ACC112 (cell line): Measurements from ENCODE around the gene HMGN1.
A peak's percentile ranks its signal among the peaks of the same experiment; 100 is the strongest.
"Not testable (repeated sequence)": the region's sequence is repeated elsewhere in the genome, so short reads cannot be mapped to it uniquely, and the experiment has no call there.

Experiments
- H2AFZ ChIP-seq: fragments of 200-600 bp; sonication (generic); one replicate; pipeline ENCODE4 v1.6.0; 2017; ENCODE audit warnings: antibody characterized with exemption, low read length; ENCODE audit not compliant: unreplicated experiment
- H3K27ac ChIP-seq: fragments of 200-600 bp; sonication (generic); 2 replicates; pipeline ENCODE4 v1.5.1; 2014; ENCODE audit warnings: low read depth, mild to moderate bottlenecking, antibody characterized with exemption, low read length, moderate library complexity
- H3K27me3 ChIP-seq: fragments of 200-600 bp; sonication (generic); 2 replicates; pipeline ENCODE4 v1.6.1; 2014; ENCODE audit warnings: mild to moderate bottlenecking, antibody characterized with exemption, low read length, moderate library complexity, mixed read lengths; ENCODE audit not compliant: insufficient read depth
- H3K36me3 ChIP-seq: fragments of 200-600 bp; sonication (generic); 2 replicates; pipeline ENCODE4 v1.6.1; 2016; ENCODE audit warnings: mild to moderate bottlenecking, antibody characterized with exemption, low read length, moderate library complexity, mixed read lengths; ENCODE audit not compliant: insufficient read depth
- H3K4me1 ChIP-seq: fragments of 200-600 bp; sonication (generic); one replicate; pipeline ENCODE4 v1.6.1; 2016; ENCODE audit warnings: low read length, mixed read lengths; ENCODE audit not compliant: insufficient read depth, unreplicated experiment, control insufficient read depth
- H3K4me3 ChIP-seq: fragments of 200-600 bp; sonication (generic); 2 replicates; pipeline ENCODE4 v1.5.1; 2014; ENCODE audit warnings: mild to moderate bottlenecking, low read depth, low read length
- H3K79me2 ChIP-seq: fragments of 200-600 bp; sonication (generic); one replicate; pipeline ENCODE4 v1.6.0; 2016; ENCODE audit warnings: low read length; ENCODE audit not compliant: control insufficient read depth, unreplicated experiment, insufficient read depth

The HMGN1 gene

DNA sequence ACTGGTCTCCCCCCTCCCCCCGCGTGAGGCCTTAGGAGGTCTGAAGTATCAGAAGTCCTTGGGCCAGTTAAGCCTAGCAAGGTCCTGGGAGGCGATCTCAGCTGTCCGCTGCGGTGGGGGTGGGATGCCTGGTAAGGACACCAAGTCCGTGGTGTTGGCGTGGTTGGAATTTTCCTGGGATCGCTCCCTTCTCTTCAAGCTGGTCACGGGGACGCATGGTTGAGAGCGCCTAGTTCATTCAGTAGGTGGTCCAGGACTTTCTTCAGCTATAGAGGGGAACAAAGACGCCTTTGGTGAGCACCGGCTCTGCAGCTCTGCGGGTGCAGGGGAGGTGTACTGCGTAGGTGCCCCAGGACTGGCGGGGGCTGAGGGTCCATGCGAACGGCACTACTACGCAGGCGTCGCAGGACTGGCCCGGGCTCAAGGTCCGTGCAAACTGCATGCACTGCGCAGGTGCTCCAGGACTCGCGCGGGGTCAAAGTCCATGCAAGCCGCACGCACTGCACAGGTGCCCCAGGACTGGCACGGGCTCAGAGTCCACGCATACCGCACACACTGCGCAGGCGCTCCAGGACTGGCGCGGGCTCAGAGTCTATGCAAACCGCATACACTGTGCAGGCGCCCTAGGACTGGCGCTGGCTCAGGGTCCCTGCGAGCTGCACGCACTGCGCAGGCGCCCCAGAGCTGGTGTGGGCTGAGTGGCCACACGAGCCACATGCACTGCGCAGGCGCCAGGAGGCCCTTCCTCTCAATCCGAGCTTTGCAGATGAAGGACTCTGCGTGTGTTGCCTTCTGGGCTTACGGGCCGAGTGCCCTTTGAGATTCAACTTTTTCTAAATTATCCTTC, 36.6 kb upstream of the HMGN1 start:
- Histone ChIP-seq H3K79me2 (peaks cover 39% of the 10 kb centered on the region), H2AFZ (peak overlapping the region; percentile 69), H3K36me3 (no peaks in the 10 kb centered on the region), H3K27me3 (no peaks in the 10 kb centered on the region), H3K4me3 (peak overlapping the region; percentile 55), H3K27ac (no peak overlapping the region), H3K4me1 (peaks cover 25% of the 10 kb centered on the region)

DNA sequence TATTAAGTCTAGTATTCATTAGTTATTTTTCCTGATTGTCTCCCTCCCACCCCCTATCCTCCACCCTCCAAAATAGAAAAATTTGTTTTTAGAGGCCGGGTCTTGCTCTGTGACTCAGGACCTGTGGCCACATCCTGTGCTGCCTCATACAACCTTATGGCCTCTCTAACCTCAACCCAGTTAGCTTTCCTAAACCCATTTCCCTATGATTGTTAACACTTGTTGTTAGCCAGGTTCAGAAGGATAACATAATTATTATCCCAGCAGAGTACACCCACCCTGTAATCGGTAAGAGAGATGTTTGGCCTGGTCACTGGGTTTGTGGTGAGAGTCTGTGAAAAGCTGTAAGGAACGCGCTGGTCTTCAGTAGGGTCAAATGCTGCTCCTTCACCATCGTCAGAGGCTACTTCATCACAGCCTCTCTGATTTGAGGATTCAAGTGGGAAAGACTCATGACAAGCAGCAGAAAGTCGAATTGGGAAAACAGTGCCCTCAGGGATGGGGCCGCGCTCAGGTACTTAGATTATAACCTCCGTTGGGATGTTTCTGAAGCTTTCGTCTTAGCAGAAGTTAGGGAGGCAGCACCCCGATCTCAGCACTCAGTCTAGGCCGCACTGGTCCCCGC, 35.9 kb upstream of the HMGN1 start:
- peaks cover 31% of the 10 kb centered on the region for H3K79me2 ChIP-seq
- peak overlapping the region; percentile 17; the same call in 1 of the 2 replicates for H3K27ac ChIP-seq

DNA sequence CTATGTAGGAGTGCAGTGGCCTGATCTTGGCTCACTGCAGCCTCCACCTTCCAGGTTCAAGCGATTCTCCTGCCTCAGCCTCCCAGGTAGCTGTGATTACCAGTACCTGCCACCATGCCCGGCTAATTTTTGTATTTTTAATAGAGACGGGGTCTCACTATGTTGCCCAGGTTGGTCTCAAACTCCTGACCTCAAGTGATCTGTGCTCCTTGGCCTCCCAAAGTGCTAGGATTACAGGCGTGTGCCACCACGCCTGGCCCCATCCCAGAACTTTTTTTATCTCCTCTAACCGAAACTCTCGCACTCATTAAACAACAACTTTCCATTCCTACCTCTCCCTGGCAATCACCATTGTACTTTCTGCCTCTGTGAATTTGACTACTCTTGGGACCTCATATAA, 33.2 kb upstream of the HMGN1 start:
- peaks cover 23% of the 10 kb centered on the region for H3K4me1 ChIP-seq
- not testable (repeated sequence) for H3K27me3 ChIP-seq, H3K27ac ChIP-seq, H3K4me3 ChIP-seq, H2AFZ ChIP-seq, H3K36me3 ChIP-seq
- peaks cover 19% of the 10 kb centered on the region for H3K79me2 ChIP-seq

More for the DNA sequence above, 35.9 kb upstream of the HMGN1 start:
- Histone ChIP-seq H3K27me3 (no peaks in the 10 kb centered on the region), H3K4me3 (0 out of 2 replicates have a peak overlapping the region, but pooled peaks have one; percentile 55), H3K4me1 (peaks cover 25% of the 10 kb centered on the region), H2AFZ (no peak overlapping the region), H3K36me3 (no peaks in the 10 kb centered on the region)

DNA sequence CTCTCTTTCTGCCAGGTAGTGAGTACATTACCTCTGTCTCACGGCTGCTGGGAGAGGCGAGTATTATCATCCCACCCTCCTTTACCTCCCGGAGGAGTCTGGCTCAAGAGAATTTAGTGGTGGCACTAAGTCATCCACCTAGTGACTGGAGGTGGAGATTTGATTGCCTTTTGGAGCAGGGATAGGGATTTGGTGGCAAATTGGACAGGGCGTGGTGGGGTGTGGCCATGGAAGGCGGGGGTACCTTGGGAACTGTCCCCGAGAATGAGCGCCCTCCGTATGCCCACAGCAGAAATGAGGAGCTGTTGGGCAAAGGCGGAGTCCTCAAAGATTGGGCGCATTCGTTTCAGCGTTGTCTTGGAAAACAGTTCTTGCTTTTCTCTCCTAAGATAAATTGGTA, 32.1 kb upstream of the HMGN1 start:
- Histone ChIP-seq H3K79me2 (peaks cover 11% of the 10 kb centered on the region), H3K4me1 (peaks cover 15% of the 10 kb centered on the region), H2AFZ (peak overlapping the region; percentile 5), H3K27me3 (no peaks in the 10 kb centered on the region), H3K27ac (peak overlapping the region; percentile 90; the same call in 1 of the 2 replicates), H3K36me3 (no peaks in the 10 kb centered on the region), H3K4me3 (peak overlapping the region; percentile 99)

DNA sequence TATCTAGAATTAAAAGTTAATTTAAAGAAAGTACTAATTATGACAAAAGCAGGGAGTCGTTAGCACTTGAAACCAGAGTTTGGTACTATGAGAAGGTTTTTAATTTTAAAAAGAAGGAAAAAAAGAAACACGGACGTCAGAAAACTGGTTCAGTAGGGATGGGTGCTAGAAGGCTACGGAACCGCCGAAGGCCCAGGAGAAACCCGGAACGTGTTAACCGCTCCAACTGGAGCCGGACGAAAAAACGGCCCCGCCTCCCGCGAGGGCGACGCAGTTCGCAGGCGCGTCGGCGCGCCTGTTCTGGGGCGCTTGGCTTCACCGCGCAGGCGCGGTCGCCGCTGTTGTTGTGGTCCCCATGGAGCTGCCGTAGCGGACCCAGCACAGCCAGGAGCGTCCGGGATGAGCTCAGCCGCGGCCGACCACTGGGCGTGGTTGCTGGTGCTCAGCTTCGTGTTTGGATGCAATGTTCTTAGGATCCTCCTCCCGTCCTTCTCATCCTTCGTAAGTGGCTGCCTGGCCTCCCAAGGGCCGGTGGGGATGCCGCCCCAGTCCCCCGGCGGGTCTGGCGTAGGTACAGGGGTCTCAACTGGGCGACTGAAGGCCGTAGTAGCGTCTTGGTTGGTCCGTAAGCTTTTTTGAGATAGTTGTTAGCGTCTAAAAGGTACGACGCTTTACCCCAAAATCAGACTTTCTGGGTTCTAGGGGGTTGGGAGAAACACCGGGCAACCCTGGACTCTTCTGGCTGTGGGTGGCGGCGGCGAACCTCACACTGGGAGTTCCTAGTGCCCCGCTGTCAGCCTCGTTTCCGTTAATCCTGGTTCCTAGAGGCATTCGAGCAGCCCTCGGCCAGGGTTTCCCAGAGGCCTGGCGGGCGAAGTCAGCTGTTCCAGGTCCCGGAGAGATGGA, 31.4 kb upstream of the HMGN1 start:
- H3K4me1 ChIP-seq = peaks cover 14% of the 10 kb centered on the region
- H3K36me3 ChIP-seq = no peaks in the 10 kb centered on the region
- no peaks in the 10 kb centered on the region for H3K27me3 ChIP-seq
- peak overlapping the region; percentile 90 for H3K27ac ChIP-seq
- H3K79me2 ChIP-seq = peaks cover 10% of the 10 kb centered on the region
- peak overlapping the region; percentile 99 for H3K4me3 ChIP-seq
- H2AFZ ChIP-seq = peak overlapping the region; percentile 98

DNA sequence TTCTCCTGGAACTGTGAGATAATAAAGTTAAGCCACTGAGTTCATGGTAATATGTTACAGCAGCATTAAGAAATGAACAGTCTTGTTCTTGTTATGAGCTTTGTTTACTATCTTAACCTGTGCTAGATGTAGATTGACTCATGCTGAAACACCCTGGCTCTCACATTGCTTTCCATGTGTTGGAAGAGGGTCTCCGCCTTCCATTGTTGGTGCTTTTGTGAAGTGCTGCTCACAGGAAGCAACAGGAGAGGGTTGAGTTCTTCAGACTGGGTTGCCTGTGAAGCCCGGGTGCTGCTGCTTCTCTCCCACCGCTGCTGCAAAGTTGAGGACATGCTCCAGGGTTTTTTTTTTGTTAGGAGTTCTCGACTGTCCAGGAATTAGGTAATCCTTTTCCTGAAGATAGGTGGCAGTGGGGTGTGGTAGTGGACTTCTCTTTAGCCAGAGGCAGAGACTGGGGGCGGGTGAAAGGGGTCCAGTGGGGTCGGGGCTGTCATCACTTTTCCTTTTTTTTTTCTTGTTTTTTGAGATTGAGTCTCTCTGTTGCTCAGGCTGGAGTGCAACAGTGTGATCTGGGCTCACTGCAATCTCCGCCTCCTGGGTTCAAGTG, 28.7 kb upstream of the HMGN1 start:
- Histone ChIP-seq H2AFZ (no peak overlapping the region), H3K27me3 (no peaks in the 10 kb centered on the region)

GRCh38 chr21:39375446-39375845, 26.6 kb upstream of the HMGN1 start:
- Histone ChIP-seq H3K27me3 (no peaks in the 10 kb centered on the region), H3K36me3 (no peaks in the 10 kb centered on the region), H2AFZ (no peak overlapping the region), H3K4me1 (no peaks in the 10 kb centered on the region), H3K4me3 (no peak overlapping the region), H3K79me2 (no peaks in the 10 kb centered on the region), H3K27ac (no peak overlapping the region)

More for the DNA sequence above, 28.7 kb upstream of the HMGN1 start:
- no peak overlapping the region for H3K4me3 ChIP-seq
- no peaks in the 10 kb centered on the region for H3K36me3 ChIP-seq
- H3K27ac ChIP-seq = no peak overlapping the region
- H3K4me1 ChIP-seq = peaks cover 5% of the 10 kb centered on the region
- H3K79me2 ChIP-seq = peaks cover 10% of the 10 kb centered on the region

DNA sequence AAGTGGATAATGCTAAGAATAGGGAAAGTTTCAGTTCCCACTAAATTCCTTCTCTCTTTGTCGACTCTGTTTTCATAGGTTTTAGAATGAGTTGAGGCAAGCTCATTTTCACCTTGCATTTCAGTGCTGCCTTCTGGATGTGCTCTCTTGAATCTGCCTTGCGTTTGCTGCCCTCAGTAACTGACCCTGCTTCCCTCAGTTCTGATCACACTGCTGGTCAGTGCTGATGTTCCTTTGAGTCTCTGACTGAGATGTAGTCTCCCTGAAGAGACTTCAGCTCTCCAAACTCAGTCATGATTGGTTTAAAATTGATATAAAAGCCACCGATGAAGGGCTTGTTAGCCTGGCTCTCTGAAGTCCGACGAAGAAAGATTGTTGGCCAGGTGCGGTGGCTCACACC, 25.2 kb upstream of the HMGN1 start:
- H3K4me3 ChIP-seq = peak overlapping the region; percentile 21; the same call in 1 of the 2 replicates
- no peaks in the 10 kb centered on the region for H3K4me1 ChIP-seq
- H3K36me3 ChIP-seq = no peaks in the 10 kb centered on the region
- H3K79me2 ChIP-seq = no peaks in the 10 kb centered on the region
- H3K27ac ChIP-seq = no peak overlapping the region
- H2AFZ ChIP-seq = peak overlapping the region; percentile 83
- H3K27me3 ChIP-seq = no peaks in the 10 kb centered on the region

GRCh38 chr21:39373634-39374033, 24.7 kb upstream of the HMGN1 start:
- Histone ChIP-seq H3K36me3 (no peaks in the 10 kb centered on the region), H3K79me2 (no peaks in the 10 kb centered on the region), H3K27ac (no peak overlapping the region), H3K4me3 (peak overlapping the region; percentile 21; the same call in 1 of the 2 replicates), H2AFZ (peak overlapping the region; percentile 83), H3K27me3 (no peaks in the 10 kb centered on the region), H3K4me1 (no peaks in the 10 kb centered on the region)

DNA sequence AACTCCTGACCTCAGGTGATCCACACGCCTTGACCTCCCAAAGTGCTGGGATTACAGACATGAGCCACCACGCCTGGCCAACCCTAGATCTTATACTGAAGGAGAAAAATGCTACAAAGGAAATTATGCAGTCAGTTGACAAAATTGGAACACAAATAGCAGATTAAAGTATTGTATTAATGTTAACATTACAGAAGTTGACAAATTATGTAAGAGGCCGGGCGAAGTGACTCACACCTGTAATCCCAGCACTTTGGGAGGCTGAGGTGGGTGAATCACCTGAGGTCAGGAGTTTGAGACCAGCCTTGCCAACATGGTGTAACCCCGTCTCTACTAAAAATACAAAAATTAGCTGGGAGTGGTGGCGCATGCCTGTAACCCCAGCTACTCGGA, 21.0 kb upstream of the HMGN1 start:
- not testable (repeated sequence) for H3K4me1 ChIP-seq, H3K27me3 ChIP-seq, H3K27ac ChIP-seq, H2AFZ ChIP-seq, H3K79me2 ChIP-seq, H3K4me3 ChIP-seq, H3K36me3 ChIP-seq
